Hepatocyte (in vitro differentiated cells): ENCODE results near the gene OR6K3. TPM values are rescaled to one million over a fixed set of nuclear protein-coding genes. Genes with fewer than 3 reads are reported as not detected.

Experiments
- DNase-seq: peaks from one replicate; pipeline ENCODE4 v3.0.0-alpha.2; 2016; ENCODE audit warnings: low spot score
- H2AFZ ChIP-seq: fragments of 200-600 bp; sonication (generic); 2 replicates; pipeline ENCODE4 v1.6.0; 2016; ENCODE audit warnings: antibody characterized with exemption, mild to moderate bottlenecking
- H3K27ac ChIP-seq: fragments of 200-600 bp; sonication (generic); 2 replicates; pipeline ENCODE4 v1.5.1; 2016; ENCODE audit warnings: mild to moderate bottlenecking
- H3K27me3 ChIP-seq: fragments of 200-600 bp; sonication (generic); 2 replicates; pipeline ENCODE4 v1.6.1; 2016
- H3K36me3 ChIP-seq: fragments of 200-600 bp; sonication (generic); replicated peaks from 2 replicates; pipeline ENCODE4 v1.5.1; 2016; ENCODE audit warnings: low read depth; ENCODE audit not compliant: insufficient read depth
- H3K4me1 ChIP-seq: fragments of 200-600 bp; sonication (generic); 2 replicates; pipeline ENCODE4 v1.5.1; 2016; ENCODE audit warnings: mild to moderate bottlenecking, moderate library complexity; ENCODE audit not compliant: insufficient read depth
- H3K4me2 ChIP-seq: fragments of 200-600 bp; sonication (generic); 2 replicates; pipeline ENCODE4 v1.6.0; 2016
- H3K4me3 ChIP-seq: fragments of 200-600 bp; sonication (generic); 2 replicates; pipeline ENCODE4 v1.5.1; 2016; ENCODE audit warnings: mild to moderate bottlenecking
- H3K79me2 ChIP-seq: fragments of 200-600 bp; sonication (generic); 2 replicates; pipeline ENCODE4 v1.6.0; 2017; ENCODE audit warnings: mild to moderate bottlenecking
- H3K9me2 ChIP-seq: fragments of 200-600 bp; sonication (generic); replicated peaks from 2 replicates; pipeline ENCODE4 v1.6.0; 2017; ENCODE audit warnings: mild to moderate bottlenecking; ENCODE audit not compliant: insufficient read depth
- H3K9me3 ChIP-seq: fragments of 200-600 bp; sonication (generic); 2 replicates; pipeline ENCODE4 v1.5.1; 2016; ENCODE audit warnings: low read depth, mild to moderate bottlenecking
- H4K20me1 ChIP-seq: fragments of 200-600 bp; sonication (generic); 2 replicates; pipeline ENCODE4 v1.6.0; 2016; ENCODE audit warnings: mild to moderate bottlenecking; ENCODE audit not compliant: insufficient read depth, poor library complexity, severe bottlenecking
- CTCF ChIP-seq: fragments of 200-600 bp; sonication (generic); IDR thresholded peaks from 2 replicates; pipeline ENCODE4 v1.5.1; 2016; ENCODE audit warnings: antibody characterized with exemption, mild to moderate bottlenecking; ENCODE audit not compliant: poor library complexity
- EZH2 ChIP-seq: fragments of 200-600 bp; sonication (generic); IDR thresholded peaks from 2 replicates; pipeline ENCODE4 v1.6.1; 2016; ENCODE audit warnings: antibody characterized with exemption, mild to moderate bottlenecking, borderline replicate concordance
- EZH2phosphoT487 ChIP-seq: fragments of 200-600 bp; sonication (generic); IDR thresholded peaks from one replicate; pipeline ENCODE4 v1.6.1; 2018; ENCODE audit warnings: antibody characterized with exemption, mild to moderate bottlenecking, low read depth, moderate library complexity; ENCODE audit not compliant: unreplicated experiment, severe bottlenecking
- WGBS: methylation state at CpG from one replicate; pipeline ENCODE4 v1.1.6; 2016; ENCODE audit warnings: low lambda C conversion rate; ENCODE audit errors: missing lambda C conversion rate; 5-methylcytosine and 5-hydroxymethylcytosine counted together
- polyA plus RNA-seq: library from polyadenylated mRNA; unstranded; fragments of >200 nt; fragmentation: Nextera tagmentation; extraction: Ambion mirVana; gene quantifications from 2 replicates; pipeline ENCODE4 v1.2.1, GENCODE V29; 2016
- total RNA-seq: library from RNA; depleted of rRNA; stranded (reverse); fragments of >200 nt; gene quantifications from 2 replicates; pipeline ENCODE4 v1.2.3, GENCODE V29; 2014

OR6K3 gene
- total and polyA plus RNA-seq, 2 experiments from 2014 or later = not detected

GRCh38 chr1:158717344-158717743, 3.2 kb downstream of the OR6K3 start:
- H3K4me1 ChIP-seq = no peaks in the 10 kb centered on the region
- H3K27ac ChIP-seq = no peak overlapping the region
- no peaks in the 10 kb centered on the region for H3K9me3 ChIP-seq
- H3K9me2 ChIP-seq = no peaks in the 10 kb centered on the region
- TF ChIP-seq EZH2phosphoT487 (no peak), CTCF (no peak), EZH2 (no peak)
- no peak overlapping the region for H2AFZ ChIP-seq
- H3K4me2 ChIP-seq = no peak overlapping the region
- WGBS = 92% methylated on average over 6 of the region's 6 CpGs
- no peaks in the 10 kb centered on the region for H3K27me3 ChIP-seq
- no peak overlapping the region for H3K4me3 ChIP-seq
- H3K36me3 ChIP-seq = no peaks in the 10 kb centered on the region
- H4K20me1 ChIP-seq = no peaks in the 10 kb centered on the region
- no peak for DNase-seq
- no peaks in the 10 kb centered on the region for H3K79me2 ChIP-seq

GRCh38 chr1:158716335-158716734, 4.2 kb downstream of the OR6K3 start:
- H3K4me2 ChIP-seq = no peak overlapping the region
- H4K20me1 ChIP-seq = no peaks in the 10 kb centered on the region
- 97% methylated on average over 1 of the region's 1 CpG for WGBS
- no peaks in the 10 kb centered on the region for H3K4me1 ChIP-seq
- H3K27me3 ChIP-seq = no peaks in the 10 kb centered on the region
- no peak for DNase-seq
- H3K9me3 ChIP-seq = no peaks in the 10 kb centered on the region
- no peak overlapping the region for H2AFZ ChIP-seq
- no peaks in the 10 kb centered on the region for H3K79me2 ChIP-seq
- TF ChIP-seq EZH2 = no peak
- TF ChIP-seq EZH2phosphoT487 = no peak
- no peak for TF ChIP-seq CTCF
- H3K9me2 ChIP-seq = no peaks in the 10 kb centered on the region
- no peak overlapping the region for H3K27ac ChIP-seq
- no peak overlapping the region for H3K4me3 ChIP-seq
- no peaks in the 10 kb centered on the region for H3K36me3 ChIP-seq

GRCh38 chr1:158714754-158715153, 5.8 kb downstream of the OR6K3 start:
- H3K9me3 ChIP-seq = no peaks in the 10 kb centered on the region
- no peaks in the 10 kb centered on the region for H3K4me1 ChIP-seq
- no peaks in the 10 kb centered on the region for H3K36me3 ChIP-seq
- H3K4me3 ChIP-seq = no peak overlapping the region
- H3K27ac ChIP-seq = no peak overlapping the region
- no peaks in the 10 kb centered on the region for H4K20me1 ChIP-seq
- no peaks in the 10 kb centered on the region for H3K9me2 ChIP-seq
- no peak overlapping the region for H2AFZ ChIP-seq
- H3K27me3 ChIP-seq = no peaks in the 10 kb centered on the region
- no peak for DNase-seq
- 55% methylated on average over 1 of the region's 1 CpG for WGBS
- TF ChIP-seq CTCF (no peak), EZH2 (no peak), EZH2phosphoT487 (no peak)
- no peaks in the 10 kb centered on the region for H3K79me2 ChIP-seq
- no peak overlapping the region for H3K4me2 ChIP-seq

- Histone ChIP-seq H2AFZ (no peak overlapping the region), H3K4me1 (no peaks in the 10 kb centered on the region), H4K20me1 (no peaks in the 10 kb centered on the region), H3K36me3 (no peaks in the 10 kb centered on the region), H3K27ac (no peak overlapping the region), H3K4me3 (no peak overlapping the region), H3K9me2 (no peaks in the 10 kb centered on the region), H3K4me2 (no peak overlapping the region), H3K79me2 (no peaks in the 10 kb centered on the region), H3K27me3 (no peaks in the 10 kb centered on the region), H3K9me3 (no peaks in the 10 kb centered on the region)
- DNase-seq = no peak
- TF ChIP-seq EZH2phosphoT487 (no peak), CTCF (no peak), EZH2 (no peak)
- 79% methylated on average over 4 of the region's 4 CpGs for WGBS
These were observed 9.4 kb downstream of the OR6K3 start for GRCh38 chr1:158711098-158711497.
